Stimulated activated CD8-positive, alpha-beta memory T cell treated with anti-CD3 and anti-CD28 coated beads, Interleukin-15, amount 100 ng/mL, for 1 hour (primary cell): ENCODE results near the gene CDK18.
"Not testable (repeated sequence)": the region's sequence is repeated elsewhere in the genome, so short reads cannot be mapped to it uniquely, and the experiment has no call there.

Experiments used
- DNase-seq: peaks from one replicate; pipeline ENCODE4 v3.0.0-alpha.2; 2020; ENCODE audit warnings: low read depth

Gene CDK18

GRCh38 chr1:205481218-205481617, 23.3 kb upstream of the CDK18 start:
- no peak for DNase-seq

GRCh38 chr1:205481629-205482151, 22.8 kb upstream of the CDK18 start:
- DNase-seq, result no peak

GRCh38 chr1:205482587-205482986, 21.9 kb upstream of the CDK18 start:
- DNase-seq, result not testable (repeated sequence)

DNA sequence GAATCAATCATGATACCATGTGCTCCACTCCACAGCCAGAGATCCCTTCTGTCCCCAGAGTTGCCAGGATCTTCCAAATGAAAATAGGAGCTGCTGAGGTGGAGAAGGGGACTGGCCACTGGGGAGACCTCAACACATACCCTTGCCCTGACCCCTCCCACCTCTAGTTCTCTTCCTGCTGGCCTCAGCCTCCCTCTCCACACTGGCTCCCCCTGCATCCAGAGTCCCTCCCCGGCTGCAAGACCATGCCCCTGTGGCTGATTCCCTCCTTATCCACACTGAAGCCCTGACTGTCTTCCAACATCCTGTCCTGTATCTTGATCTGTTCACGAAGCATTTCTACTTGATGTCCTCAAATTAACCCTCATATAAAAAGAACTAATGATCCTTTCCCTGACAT, 21.1 kb upstream of the CDK18 start:
- DNase-seq, result no peak

- DNase-seq, result no peak
Measured at GRCh38 chr1:205484985-205485967, 19.2 kb upstream of the CDK18 start.

DNA sequence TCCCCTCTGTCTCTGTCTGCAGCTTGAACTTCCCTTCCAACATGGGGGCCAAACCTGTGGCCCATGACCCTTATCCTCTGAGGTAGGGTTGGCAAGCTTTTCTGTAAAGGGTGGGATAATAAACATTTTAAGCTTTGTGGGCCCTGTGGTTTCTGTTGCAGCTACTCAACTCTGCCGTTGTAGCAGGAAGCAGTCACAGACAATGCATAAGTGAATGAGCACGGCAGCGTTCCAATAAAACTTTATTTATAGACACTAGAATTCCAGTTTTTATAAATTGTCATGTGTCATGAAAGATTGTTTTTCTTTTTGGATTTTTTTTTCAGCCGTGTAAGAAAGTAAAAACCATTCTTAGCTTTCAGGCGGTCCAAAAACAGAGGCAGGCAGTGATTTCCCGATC, 18.2 kb upstream of the CDK18 start:
- DNase-seq, result no peak

GRCh38 chr1:205488074-205488723, 16.3 kb upstream of the CDK18 start:
- no peak for DNase-seq

DNA sequence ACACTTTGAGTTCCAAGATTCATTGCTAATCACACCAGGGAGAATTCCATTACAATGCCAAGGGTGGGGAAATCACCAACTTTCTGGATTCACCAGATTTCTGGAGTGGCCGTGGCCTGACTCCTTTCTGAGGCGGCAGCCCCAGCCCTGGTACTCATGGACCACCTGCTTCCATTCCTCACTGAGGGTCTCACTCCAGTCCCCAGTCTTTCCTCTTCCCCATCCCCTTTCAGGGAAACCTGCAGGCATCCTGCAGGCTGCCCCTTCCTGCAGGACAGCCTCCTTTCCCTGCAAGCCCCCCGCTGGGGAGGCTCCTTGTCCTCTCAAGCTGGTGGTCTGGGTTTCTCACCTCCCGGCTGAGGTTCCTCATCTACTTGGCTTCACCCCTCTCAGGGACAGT, 12.7 kb upstream of the CDK18 start:
- no peak for DNase-seq

GRCh38 chr1:205492201-205492667, 12.2 kb upstream of the CDK18 start:
- no peak for DNase-seq

- DNase-seq, result no peak
Measured at GRCh38 chr1:205492774-205493173, 11.7 kb upstream of the CDK18 start.

GRCh38 chr1:205493241-205494085, 11.0 kb upstream of the CDK18 start:
- no peak for DNase-seq

DNA sequence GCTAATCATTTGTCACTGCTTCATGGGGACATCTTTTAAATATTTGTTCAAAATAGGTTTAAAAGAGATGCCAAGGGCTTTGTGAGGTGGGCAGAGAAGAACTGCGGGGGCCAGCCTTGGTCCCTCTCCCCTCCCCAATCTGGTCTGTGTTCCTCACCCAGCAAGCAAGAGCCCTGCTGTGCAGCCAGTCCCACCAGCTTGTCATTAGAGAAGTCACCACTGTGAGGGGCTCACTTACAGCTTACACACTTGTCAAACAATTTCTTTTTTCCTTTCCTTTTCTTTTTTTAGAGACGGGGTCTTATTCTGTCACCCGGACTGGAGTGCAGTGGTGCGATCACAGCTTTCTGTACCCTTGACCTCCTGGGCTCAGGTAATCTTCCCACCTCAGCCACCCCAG, 10.4 kb upstream of the CDK18 start:
- no peak for DNase-seq

GRCh38 chr1:205495237-205495823, 9.1 kb upstream of the CDK18 start:
- no peak for DNase-seq

GRCh38 chr1:205496661-205497060, 7.8 kb upstream of the CDK18 start:
- no peak for DNase-seq

DNA sequence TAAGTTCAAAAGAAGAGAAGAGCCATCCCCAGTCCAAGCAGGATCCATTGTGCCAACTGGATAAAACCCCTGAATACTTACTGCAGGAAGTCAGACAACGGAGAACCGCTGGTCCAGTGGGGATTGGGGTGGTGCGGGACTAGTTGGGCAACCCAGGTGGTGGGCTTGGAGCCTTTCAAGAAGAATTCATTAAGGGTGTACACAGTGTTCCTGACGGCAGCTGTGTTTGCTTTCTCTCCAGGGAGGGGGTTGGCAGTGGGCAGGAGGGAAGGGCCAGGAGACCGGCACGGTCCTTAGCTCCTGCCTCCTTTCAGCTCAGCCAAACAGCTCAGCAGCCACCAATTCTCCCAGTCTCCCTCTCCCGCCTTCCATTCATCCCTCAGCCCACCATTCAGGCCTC, 7.1 kb upstream of the CDK18 start:
- DNase-seq, result no peak

DNA sequence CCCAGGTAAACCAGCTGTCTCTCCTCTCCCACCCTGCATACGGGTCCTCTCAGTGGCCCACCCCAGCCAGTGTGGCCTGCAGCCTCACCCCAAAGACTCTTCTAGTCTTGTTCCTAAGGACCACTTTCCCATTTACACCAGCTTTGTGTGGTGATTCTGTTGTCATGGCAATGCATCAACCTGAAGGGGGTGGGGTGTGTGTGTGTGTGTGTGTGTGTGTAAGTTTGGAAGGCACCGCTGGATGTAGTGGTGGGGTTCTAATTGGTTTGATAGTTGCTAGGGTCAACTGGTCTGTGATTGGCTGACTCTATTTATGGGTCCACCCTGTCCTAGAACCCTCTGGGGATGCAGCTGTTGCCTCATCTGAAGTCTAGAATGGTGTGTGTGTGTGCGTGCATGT, 4.7 kb upstream of the CDK18 start:
- DNase-seq, result no peak

DNA sequence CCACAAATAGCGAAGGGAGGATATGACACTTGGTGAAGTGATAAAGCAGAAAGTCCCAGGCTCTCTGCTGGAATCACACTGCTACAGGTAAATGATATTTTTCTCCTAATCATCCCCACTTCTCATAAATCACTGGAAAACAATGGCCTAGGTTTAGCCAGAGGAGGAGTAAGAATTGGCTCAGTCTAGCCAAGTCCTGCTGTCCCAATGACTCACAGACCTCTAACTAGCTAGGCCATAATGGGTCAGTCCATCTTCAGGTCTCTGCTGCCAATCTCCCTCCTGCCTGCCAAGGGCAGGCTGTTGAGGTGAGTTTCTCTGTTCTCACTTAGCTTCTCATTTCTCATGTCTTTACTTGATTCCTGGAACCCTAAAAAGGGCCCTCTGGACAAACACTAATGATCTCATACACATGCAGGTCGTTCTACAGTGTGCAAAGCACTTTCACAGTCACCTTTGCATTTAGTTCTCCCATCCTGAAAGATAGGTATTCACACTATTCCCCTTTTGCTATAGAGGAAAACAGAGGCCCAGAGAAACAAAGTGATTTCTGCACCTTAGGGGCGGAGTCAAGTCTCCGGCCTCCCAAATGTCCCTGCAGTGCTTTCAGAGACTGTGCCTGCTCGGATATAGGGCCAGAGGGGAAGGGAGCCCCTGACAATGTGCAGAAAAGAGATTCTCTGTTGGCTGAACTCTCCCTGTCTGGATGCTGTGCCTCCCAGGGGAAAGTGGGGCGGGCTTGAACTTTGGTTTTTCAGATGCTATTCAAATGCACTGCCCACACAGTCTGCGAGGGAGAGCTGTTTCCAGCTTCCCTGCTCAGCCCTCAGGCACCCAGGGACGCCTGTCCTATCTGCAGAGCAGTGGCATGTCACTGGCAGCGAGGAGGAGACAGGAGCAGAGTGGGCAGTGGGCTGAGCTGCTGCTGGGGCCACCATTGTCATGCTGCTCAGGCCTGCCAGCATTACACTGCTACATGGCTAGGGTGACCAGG, 3.9 kb upstream of the CDK18 start:
- no peak for DNase-seq

DNA sequence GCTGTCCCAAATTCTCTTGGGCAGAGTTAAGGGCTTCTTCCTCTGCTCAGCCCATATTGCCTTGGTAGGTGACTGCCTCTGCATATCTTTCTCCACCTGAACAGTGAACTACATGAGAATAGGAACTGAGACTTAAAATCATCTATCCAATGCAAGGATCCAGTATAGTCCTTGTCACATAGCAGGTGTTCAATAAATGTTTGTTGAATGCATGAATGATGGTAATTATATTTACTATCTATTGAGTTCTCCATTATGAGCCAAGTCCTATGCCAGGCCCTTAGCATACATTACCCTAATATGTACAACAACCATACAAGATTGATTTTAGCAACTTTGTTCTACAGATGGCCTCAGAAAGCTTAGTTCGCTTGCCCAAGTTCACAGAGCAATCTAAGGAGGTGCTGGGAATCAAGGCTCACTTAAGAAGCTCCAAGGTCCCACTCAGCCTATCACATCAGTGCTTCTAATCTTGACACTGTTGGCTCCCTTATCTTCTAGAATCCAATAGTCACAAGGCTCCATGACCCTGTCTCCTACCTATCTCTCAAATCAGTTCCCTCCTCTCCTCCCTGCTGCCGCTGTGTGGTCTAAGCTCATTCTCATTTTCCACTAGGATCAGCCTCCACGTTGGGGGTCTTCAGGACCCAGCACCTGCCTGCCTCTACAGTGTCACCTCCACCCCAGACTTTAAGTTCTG, 2.2 kb upstream of the CDK18 start:
- no peak for DNase-seq

GRCh38 chr1:205502992-205503391, 1.5 kb upstream of the CDK18 start:
- DNase-seq, result no peak
